Osteoblast (primary cell): ENCODE results near the gene DCUN1D2. TPM values are rescaled to one million over a fixed set of nuclear protein-coding genes. Genes with fewer than 3 reads are reported as not detected.

Experiments
- DNase-seq: peaks from one replicate; pipeline ENCODE4 v3.0.0; 2011; ENCODE audit warnings: low spot score, mixed read lengths; ENCODE audit not compliant: insufficient read length; ENCODE audit errors: missing footprints
- H2AFZ ChIP-seq: 2 replicates; pipeline ENCODE4 v1.6.0; 2011; ENCODE audit warnings: mild to moderate bottlenecking, low read length
- H3K27ac ChIP-seq: 2 replicates; pipeline ENCODE4 v1.5.1; 2011; ENCODE audit warnings: mild to moderate bottlenecking, low read depth, low read length, moderate library complexity
- H3K27me3 ChIP-seq: 2 replicates; pipeline ENCODE4 v1.6.0; 2012; ENCODE audit warnings: mild to moderate bottlenecking, control low read depth, inconsistent platforms, low read length, moderate library complexity; ENCODE audit not compliant: insufficient read depth
- H3K36me3 ChIP-seq: 2 replicates; pipeline ENCODE4 v1.5.1; 2011; ENCODE audit warnings: mild to moderate bottlenecking, low read length, control low read depth, moderate library complexity; ENCODE audit not compliant: insufficient read depth
- H3K4me1 ChIP-seq: 2 replicates; pipeline ENCODE4 v1.5.1; 2011; ENCODE audit warnings: mild to moderate bottlenecking, low read length, control low read depth, moderate library complexity; ENCODE audit not compliant: insufficient read depth
- H3K4me2 ChIP-seq: 2 replicates; pipeline ENCODE4 v1.6.0; 2011; ENCODE audit warnings: mild to moderate bottlenecking, low read length; ENCODE audit not compliant: insufficient read depth
- H3K4me3 ChIP-seq: fragments of 200-600 bp; sonication (generic); 3 replicates; pipeline ENCODE4 v1.5.1; 2012; ENCODE audit warnings: mild to moderate bottlenecking, low read length, inconsistent platforms; ENCODE audit not compliant: insufficient read depth
- H3K79me2 ChIP-seq: 2 replicates; pipeline ENCODE4 v1.6.0; 2012; ENCODE audit warnings: mild to moderate bottlenecking, low read length, control low read depth, inconsistent platforms; ENCODE audit not compliant: insufficient read depth
- H3K9me3 ChIP-seq: 2 replicates; pipeline ENCODE4 v1.5.1; 2011; ENCODE audit warnings: low read depth, low read length, control low read depth
- H4K20me1 ChIP-seq: 2 replicates; pipeline ENCODE4 v1.6.0; 2012; ENCODE audit warnings: mild to moderate bottlenecking, low read length, control low read depth; ENCODE audit not compliant: insufficient read depth
- total RNA-seq: library from RNA; depleted of rRNA; stranded (reverse); fragments of >200 nt; gene quantifications from 2 replicates; pipeline ENCODE4 v1.2.3, GENCODE V29; 2012
- TF ChIP-seq, protein P1 (sequence below): IDR thresholded peaks from 2 replicates; pipeline ENCODE4 v1.5.1; 2011; ENCODE audit warnings: mild to moderate bottlenecking, low read depth, low read length, moderate library complexity; ENCODE audit errors: extremely low read depth

Gene DCUN1D2
- total RNA-seq, 1 donor = 14.8 TPM

DNA sequence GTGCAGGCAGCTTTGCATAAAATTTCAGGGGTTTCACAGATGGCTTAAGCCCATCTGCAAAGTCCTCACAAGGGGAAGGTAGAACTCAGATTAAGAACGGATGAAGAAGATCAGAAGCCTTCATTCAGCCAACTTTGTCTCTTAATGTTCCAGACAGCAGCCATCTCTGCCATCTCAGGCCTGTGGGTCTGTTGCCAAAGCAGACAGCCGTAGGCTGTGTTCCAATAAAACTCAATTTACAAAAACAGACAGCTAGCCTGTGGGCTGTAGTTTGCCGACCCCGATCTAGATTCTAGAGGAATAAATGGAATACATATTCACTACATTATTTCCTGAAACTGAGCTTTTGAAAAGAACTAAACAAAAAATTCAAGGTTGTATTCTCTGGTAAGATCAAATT is 3.8 kb downstream of the DCUN1D2 start:
- no peak for DNase-seq
- Histone ChIP-seq H3K36me3 (no peaks in the 10 kb centered on the region), H3K4me1 (peaks cover 18% of the 10 kb centered on the region), H2AFZ (no peak overlapping the region), H4K20me1 (peaks cover 41% of the 10 kb centered on the region), H3K27ac (no peak overlapping the region), H3K9me3 (no peaks in the 10 kb centered on the region), H3K27me3 (no peaks in the 10 kb centered on the region), H3K4me3 (no peak overlapping the region), H3K79me2 (peaks cover 90% of the 10 kb centered on the region), H3K4me2 (no peak overlapping the region)
- TF ChIP-seq, protein P1, sequence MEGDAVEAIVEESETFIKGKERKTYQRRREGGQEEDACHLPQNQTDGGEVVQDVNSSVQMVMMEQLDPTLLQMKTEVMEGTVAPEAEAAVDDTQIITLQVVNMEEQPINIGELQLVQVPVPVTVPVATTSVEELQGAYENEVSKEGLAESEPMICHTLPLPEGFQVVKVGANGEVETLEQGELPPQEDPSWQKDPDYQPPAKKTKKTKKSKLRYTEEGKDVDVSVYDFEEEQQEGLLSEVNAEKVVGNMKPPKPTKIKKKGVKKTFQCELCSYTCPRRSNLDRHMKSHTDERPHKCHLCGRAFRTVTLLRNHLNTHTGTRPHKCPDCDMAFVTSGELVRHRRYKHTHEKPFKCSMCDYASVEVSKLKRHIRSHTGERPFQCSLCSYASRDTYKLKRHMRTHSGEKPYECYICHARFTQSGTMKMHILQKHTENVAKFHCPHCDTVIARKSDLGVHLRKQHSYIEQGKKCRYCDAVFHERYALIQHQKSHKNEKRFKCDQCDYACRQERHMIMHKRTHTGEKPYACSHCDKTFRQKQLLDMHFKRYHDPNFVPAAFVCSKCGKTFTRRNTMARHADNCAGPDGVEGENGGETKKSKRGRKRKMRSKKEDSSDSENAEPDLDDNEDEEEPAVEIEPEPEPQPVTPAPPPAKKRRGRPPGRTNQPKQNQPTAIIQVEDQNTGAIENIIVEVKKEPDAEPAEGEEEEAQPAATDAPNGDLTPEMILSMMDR = no peak

DNA sequence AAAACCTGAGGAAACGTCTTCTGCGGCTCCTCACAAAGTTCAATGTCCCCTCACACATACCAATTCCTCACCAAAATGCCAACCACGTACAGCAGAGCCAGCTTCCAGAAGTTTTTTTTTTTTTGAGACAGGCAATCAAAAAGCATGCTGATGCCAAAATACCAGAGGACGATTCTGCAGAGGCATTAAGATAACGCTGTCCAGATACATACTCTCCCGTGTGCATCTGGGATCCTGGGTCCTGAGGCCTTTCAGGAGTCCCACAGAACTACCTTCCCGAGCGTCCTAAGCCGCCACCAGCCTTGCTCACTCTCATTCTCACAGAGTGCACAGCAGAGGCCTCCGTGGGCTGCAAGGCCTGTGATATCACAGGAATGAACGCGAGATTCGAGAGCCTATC is 5.0 kb downstream of the DCUN1D2 start:
- Histone ChIP-seq H3K27me3 (no peaks in the 10 kb centered on the region), H3K27ac (no peak overlapping the region), H2AFZ (no peak overlapping the region), H3K4me3 (no peak overlapping the region), H3K36me3 (no peaks in the 10 kb centered on the region), H3K79me2 (peaks cover 86% of the 10 kb centered on the region), H3K9me3 (no peaks in the 10 kb centered on the region), H3K4me1 (peaks cover 18% of the 10 kb centered on the region), H4K20me1 (peaks cover 41% of the 10 kb centered on the region), H3K4me2 (no peak overlapping the region)
- no peak for DNase-seq
- TF ChIP-seq, protein P1 = no peak

DNA sequence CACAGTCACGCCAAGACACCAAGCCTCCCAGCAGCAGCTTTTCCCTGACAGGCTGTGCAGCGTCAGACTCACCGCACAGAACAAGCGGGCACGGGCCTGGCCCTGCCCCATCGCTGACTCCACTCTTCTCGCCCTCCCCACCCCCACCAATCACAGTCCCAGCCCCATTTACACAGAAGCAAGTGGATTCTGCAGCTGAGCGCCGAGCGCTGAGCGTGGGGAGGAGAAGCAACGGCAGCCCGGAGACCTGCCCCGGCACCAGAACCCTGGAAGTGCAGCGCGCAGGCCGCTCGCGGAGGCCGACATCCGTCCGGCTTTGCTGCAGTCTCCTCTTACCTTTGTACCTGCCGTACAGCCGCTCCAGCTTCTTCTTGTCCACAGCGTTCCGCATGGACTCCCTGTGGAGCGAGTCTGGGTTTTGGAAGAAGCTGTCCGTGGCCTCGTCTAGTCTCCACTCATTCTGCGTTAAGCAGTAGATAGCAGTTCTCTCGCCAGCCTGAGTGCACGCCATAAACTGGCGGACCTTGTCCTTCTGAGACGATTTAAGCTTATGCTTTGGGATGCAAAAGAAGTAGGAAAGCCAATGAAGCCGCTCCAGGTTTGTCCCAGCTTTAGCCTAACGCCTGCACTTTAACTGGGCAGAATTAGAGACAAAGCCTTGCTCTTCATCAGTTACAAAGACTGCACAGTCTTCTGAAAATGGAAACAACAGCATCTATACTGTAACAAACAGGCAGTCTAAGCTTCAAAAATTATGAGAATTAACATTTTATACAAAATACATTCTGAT is 6.8 kb downstream of the DCUN1D2 start:
- Histone ChIP-seq H4K20me1 (peaks cover 30% of the 10 kb centered on the region), H3K4me3 (no peak overlapping the region), H3K9me3 (no peaks in the 10 kb centered on the region), H3K4me2 (no peak overlapping the region), H3K4me1 (peaks cover 4% of the 10 kb centered on the region), H2AFZ (no peak overlapping the region), H3K79me2 (peaks cover 72% of the 10 kb centered on the region), H3K36me3 (peaks cover 11% of the 10 kb centered on the region), H3K27ac (no peak overlapping the region), H3K27me3 (no peaks in the 10 kb centered on the region)
- DNase-seq = no peak
- TF ChIP-seq, protein P1 = no peak

DNA sequence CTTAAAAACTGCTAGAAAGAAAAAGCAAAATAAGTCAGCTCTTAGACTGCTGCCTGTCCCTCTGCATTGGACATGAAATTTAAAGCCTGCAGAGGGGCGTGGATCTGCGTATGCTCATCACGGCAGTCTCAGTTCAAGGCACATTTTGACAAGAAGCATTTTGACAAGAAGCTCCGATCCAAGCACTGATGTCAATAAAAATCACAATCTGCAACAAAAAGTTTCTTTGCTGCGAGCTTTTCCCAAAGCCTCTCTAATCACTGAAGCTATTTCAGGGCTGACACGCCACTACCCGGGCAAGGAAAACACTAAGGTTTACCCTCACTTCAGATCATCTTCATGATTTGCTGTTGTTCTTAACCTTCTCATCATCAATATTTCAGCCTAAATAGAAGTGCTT is 7.4 kb downstream of the DCUN1D2 start:
- peaks cover 66% of the 10 kb centered on the region for H3K79me2 ChIP-seq
- TF ChIP-seq, protein P1 = no peak
- H3K27ac ChIP-seq = no peak overlapping the region
- H3K36me3 ChIP-seq = peaks cover 11% of the 10 kb centered on the region
- H3K27me3 ChIP-seq = no peaks in the 10 kb centered on the region
- H3K9me3 ChIP-seq = no peaks in the 10 kb centered on the region
- H3K4me1 ChIP-seq = no peaks in the 10 kb centered on the region
- no peak for DNase-seq
- peaks cover 24% of the 10 kb centered on the region for H4K20me1 ChIP-seq
- H3K4me2 ChIP-seq = no peak overlapping the region
- H3K4me3 ChIP-seq = no peak overlapping the region
- no peak overlapping the region for H2AFZ ChIP-seq
